ENCODE results near the gene YPEL3.

YPEL3 gene

DNA sequence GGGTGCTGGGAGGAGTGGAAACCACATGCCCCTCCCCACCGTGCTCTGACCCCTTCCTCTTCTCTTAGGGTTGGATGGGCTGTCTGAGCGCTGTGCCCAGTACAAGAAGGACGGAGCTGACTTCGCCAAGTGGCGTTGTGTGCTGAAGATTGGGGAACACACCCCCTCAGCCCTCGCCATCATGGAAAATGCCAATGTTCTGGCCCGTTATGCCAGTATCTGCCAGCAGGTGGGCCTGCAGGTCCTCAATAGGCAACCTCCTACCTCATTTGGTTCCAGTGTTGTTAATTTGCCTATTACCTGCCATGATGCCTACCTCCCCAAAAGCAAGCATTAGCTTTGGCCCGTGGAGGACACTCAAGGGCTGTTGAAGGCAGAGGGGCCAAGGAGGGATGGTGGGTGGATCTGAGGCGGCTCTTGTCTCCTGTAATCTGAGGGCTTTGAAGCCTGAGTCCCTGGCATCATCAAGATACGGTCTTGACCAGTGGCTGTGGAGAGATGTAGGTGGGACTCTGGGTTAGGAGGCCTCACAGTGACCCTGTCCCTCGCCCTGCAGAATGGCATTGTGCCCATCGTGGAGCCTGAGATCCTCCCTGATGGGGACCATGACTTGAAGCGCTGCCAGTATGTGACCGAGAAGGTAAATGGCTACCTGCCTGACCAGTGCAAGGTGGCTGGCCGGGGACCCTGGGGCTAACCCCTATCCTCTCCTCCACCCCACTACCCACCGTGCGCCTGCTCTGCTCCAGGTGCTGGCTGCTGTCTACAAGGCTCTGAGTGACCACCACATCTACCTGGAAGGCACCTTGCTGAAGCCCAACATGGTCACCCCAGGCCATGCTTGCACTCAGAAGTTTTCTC lies 27.0 kb downstream of the YPEL3 start:
- no peak for DNase-seq (ENCODE audit: low read depth)

DNA sequence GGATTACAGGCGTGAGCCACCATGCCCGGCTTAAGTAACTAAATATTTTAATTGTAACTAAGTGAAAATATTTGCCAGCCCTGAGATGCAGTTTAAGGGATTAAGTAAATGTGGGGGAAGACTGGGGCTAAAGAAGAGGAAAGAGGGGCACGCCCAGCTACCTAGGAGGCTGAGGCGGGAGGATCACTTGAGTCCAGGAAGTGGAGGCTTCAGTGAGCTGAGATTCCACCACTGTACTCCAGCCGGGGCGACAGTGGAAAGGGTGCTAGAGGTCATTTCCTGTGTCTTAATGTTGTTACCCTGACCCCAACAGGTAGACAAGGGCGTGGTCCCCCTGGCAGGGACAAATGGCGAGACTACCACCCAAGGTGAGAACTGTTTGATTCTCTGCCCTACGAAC lies 27.7 kb downstream of the YPEL3 start:
- no peak for DNase-seq (ENCODE audit: low read depth)

GRCh38 chr16:30067584-30067916 lies 28.5 kb downstream of the YPEL3 start:
- DNase-seq (ENCODE audit: low read depth), result no peak

GRCh38 chr16:30066761-30067583 lies 29.0 kb downstream of the YPEL3 start:
- no peak for DNase-seq (ENCODE audit: low read depth)

GRCh38 chr16:30065943-30066760 lies 29.9 kb downstream of the YPEL3 start:
- DNase-seq (ENCODE audit: low read depth), result peak; percentile 37

GRCh38 chr16:30065102-30065942 lies 30.7 kb downstream of the YPEL3 start, which contains the start of gene ALDOA:
Gene ALDOA (plus strand): TSS chr16:30065760. CDS start chr16:30066898, 1,138 bp downstream.
- DNase-seq (ENCODE audit: low read depth), result peak; percentile 99

GRCh38 chr16:30064729-30065101 lies 31.3 kb downstream of the YPEL3 start:
- no peak for DNase-seq (ENCODE audit: low read depth)

- no peak for DNase-seq (ENCODE audit: low read depth)
Measured at GRCh38 chr16:30063893-30064728, 31.9 kb downstream of the YPEL3 start.

DNA sequence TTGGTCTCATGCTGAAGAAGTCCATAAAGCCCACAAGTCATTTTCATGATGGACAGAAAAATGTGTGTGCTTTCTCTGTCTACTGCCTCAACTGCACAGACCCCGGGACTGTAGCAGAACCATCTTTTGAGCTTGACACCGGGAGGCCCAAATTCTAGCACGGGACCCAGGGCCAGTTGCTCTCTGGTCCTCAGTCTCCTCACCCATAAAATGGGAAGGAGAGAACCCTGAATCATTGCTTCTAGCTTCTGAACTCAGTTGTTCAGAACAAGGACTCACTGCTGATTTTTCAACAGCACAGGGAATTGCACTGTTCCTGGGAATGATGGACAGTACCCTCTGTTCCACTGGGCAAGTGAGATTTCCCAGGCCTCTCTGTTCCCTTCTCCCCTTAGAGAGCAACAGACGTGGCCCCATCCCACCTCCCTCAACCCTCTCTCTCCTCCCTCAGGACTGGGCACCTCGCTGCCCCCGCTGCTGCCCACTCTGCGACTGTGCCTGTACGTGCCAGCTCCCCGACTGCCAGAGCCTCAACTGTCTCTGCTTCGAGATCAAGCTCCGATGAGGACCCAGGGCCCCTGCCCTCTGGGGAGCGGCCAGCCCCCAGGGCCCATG lies 32.6 kb downstream of the YPEL3 start:
- DNase-seq (ENCODE audit: low read depth), result no peak

GRCh38 chr16:30060836-30061554 lies 35.0 kb downstream of the YPEL3 start:
- DNase-seq (ENCODE audit: low read depth), result no peak

- no peak for DNase-seq (ENCODE audit: low read depth)
Measured at GRCh38 chr16:30060346-30060745, 35.7 kb downstream of the YPEL3 start.

- no peak for DNase-seq (ENCODE audit: low read depth)
Measured at GRCh38 chr16:30054959-30055553, 41.0 kb downstream of the YPEL3 start.

GRCh38 chr16:30054451-30054850 lies 41.6 kb downstream of the YPEL3 start:
- no peak for DNase-seq (ENCODE audit: low read depth)

DNA sequence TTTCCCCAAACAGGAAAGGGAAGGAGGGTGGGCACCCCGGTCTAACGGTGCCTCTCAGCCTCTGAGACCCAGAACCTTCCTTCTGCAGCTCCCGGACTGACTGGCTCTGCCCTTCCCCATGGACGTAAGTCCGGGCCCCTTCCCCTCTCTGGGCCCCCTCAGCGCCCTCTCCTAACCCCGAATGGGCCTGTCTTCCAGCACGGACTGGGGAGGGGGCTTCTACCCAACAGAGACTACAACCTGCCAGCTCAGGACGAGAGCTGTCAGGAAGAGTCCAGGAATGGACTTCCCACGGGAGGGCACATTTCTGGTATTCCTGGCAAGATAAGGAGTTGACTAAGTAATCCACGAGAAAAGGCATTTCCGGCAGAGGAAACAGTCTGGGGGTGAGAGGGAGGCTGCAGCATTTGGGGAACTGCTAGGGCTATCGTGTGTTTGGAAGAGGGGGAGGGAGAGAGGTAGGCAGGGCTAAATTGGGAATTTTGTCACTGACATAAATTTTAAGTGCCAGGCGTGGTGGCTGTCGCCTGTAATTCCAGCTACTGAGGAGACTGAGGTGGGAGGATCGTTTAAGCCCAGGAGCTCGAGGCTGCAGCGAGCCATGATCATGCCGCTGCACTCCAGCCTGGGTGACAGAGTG lies 42.5 kb downstream of the YPEL3 start:
- no peak for DNase-seq (ENCODE audit: low read depth)

DNA sequence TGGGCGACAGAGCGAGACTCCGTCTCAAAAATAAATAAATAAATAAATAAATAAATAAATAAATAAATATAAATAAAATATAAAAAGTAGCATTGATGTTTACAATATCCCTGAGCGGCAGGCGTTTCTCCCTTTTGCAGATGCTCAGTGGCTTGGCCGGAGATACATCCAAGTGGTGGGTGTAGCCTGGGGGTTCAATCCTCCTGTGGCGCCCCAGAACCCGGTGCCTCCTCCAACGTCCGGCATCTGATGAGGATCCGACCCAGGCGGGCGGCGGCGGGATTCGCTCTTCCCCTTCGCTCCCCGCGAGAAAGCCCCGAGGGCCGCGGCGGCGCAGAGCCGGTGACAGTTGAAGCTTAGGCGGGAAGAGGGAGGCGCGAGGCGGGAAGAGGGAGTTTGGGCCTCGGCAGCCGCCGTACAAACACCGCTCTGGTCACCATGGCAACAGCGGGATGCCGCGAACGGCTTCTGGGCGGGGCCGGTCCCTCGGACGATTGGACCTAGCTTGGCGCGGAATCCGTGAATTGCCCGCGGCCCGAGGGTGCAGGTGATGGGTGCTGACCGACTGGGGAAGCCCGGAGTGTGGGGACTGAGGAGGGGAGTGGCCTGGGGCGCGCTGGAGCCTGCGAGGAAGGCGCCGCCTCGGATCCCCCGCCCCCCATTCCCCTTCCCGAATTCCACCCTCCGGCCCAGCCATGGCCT lies 43.2 kb downstream of the YPEL3 start:
- DNase-seq (ENCODE audit: low read depth), result peak; percentile 79

DNA sequence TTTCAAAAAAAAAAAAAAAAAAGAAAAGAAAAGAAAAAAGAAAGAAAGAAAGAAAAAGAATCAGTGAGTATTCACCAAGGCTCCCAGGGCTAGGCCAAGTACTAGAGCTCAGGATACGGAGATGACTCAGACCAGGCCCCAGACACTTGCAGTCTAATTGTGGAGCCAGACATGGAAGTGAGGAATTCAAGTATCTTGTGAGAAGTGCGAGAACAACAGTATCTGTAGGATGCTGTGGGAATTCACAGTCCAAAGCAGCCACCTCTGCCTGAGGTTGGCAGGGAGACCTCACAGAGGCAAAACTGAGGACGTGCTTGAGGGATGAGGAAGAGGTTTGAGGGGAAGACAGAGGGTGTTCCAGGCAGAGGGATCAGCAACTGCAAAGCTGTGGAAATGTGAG lies 44.5 kb downstream of the YPEL3 start:
- DNase-seq (ENCODE audit: low read depth), result no peak

GRCh38 chr16:30049871-30050270 lies 46.1 kb downstream of the YPEL3 start:
- no peak for DNase-seq (ENCODE audit: low read depth)

GRCh38 chr16:30046588-30046987 lies 49.4 kb downstream of the YPEL3 start:
- no peak for DNase-seq (ENCODE audit: low read depth)

All from stromal cell of bone marrow (primary cell).